NCI-H446 treated with DMSO at 0.1 percent for 48 hours (cell line): Measurements from ENCODE around the gene CLEC18A.
"Not testable (repeated sequence)": the region's sequence is repeated elsewhere in the genome, so short reads cannot be mapped to it uniquely, and the experiment has no call there.

Experiments
- DNase-seq: peaks from one replicate; lab custom pipeline; 2025; lab: John Stamatoyannopoulos, UW

The CLEC18A gene

DNA sequence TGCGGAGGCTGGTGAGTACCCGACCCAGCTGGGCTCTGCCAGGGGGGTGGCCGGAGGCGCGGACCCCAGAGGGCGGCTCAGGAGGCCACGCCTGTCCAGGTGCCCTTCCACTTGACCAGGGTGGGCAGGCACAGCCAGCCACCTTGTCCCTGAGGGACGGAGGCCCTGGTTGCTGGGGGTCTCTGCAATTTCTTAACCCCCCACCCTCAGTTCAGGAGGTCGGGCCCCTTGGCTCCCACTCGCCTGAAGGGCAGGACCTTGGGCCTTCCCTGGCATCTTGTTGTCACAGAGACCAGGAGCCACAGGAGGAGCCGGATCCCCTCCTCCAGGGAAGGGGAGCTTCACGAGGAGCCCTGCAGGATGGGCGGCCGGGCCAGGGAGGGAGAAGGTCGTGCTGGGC, 982 bp downstream of the CLEC18A start:
- not testable (repeated sequence) for DNase-seq

DNA sequence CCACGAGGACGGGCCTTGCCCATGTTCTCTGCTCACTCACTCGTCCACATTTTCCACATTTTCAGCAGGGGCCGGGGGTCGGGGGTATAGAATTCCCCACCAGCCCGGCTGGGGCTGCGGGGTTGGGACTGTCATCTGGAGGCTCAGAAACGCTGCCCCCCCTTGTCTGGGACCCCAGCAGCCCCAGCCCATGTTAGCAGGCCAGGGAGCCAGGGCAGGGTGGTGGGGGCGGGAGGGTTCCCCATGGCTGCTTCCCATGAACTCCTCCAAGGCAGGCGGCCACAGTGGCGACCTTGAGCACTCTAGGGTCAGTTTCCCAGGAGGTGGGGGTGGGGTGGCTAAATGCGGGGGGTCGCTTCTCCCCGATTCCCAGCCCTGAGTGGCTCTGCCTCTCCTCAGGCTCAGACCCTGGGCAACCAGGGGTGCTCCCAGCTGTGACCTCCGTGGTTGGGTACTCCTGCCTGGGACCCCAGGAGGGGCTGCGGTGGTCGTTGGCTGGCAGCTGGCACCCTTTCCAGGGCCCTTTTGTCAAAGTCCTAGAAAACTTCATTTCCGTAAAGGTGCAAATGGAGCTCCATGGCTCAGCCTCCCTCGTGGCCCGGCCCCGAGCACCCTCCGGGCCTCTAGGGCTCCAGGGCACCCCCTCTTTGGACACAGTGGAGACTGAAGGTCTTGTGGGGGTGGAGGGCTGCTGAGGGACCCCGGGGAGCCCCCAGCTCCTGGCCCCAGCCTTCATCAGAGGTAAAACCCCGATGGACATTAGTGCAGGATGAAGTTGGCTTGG, 1.6 kb downstream of the CLEC18A start:
- DNase-seq, result not testable (repeated sequence)

GRCh38 chr16:69954241-69954640, 3.1 kb downstream of the CLEC18A start:
- not testable (repeated sequence) for DNase-seq

DNA sequence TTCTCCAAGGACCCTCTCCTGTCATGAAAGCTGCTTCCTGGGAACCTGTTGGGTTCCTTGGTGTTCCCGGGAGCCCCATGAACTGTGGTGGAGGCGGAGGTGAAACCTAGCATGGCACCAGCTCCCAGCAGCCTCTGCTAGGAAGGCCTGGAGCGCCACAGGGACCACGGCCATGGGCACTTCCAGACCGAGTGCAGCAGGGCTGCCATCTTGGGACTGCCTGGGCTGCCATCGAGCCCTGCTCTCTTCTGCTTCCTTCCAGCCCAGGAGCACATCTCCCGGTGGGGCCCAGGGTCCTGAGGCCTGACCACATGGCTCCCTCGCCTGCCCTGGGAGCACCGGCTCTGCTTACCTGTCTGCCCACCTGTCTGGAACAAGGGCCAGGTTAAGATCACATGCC, 12.2 kb downstream of the CLEC18A start:
- DNase-seq, result not testable (repeated sequence)

GRCh38 chr16:69964960-69965660, 14.0 kb downstream of the CLEC18A start:
- not testable (repeated sequence) for DNase-seq

DNA sequence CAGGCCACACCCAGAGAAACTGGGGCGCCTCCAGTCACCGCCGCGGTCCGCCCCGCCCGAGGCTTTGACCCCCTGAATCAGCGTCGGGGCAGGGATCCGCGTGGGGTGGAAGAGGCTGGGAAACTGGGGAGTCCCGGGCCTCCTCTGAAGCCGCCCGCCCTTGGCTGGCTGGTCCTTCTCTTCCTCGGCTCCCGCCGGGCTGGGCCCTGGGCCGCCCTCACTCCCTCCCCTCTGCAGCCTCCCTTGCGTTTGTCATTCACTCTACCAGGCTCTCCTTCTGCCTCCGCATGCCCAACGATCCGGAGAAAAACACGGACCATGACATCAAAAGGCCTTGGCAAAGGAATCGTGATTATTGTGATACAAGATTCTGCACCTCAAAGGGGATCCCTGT, 14.5 kb downstream of the CLEC18A start:
- DNase-seq, result not testable (repeated sequence)

DNA sequence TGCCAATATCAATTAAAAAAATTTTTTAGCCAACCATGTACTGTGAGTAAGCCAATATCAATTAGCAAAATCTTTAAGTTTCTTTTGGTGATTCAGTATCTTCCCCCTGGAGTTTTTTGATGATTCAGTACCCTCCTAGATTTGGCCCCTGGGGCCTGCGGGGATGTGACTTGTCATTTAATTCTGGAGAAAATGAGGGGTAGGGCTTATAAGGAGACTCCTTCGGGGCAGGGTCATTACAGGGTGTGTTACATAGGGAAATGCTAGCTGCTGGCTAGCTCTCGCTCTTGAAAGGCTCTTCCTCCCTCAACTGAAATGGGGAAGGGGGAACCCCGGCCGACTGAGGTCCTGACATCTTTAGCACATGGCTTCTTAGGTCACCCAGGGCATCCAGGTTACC, 16.6 kb downstream of the CLEC18A start:
- not testable (repeated sequence) for DNase-seq

- not testable (repeated sequence) for DNase-seq
Observed at GRCh38 chr16:69968125-69968524, 17.0 kb downstream of the CLEC18A start.

DNA sequence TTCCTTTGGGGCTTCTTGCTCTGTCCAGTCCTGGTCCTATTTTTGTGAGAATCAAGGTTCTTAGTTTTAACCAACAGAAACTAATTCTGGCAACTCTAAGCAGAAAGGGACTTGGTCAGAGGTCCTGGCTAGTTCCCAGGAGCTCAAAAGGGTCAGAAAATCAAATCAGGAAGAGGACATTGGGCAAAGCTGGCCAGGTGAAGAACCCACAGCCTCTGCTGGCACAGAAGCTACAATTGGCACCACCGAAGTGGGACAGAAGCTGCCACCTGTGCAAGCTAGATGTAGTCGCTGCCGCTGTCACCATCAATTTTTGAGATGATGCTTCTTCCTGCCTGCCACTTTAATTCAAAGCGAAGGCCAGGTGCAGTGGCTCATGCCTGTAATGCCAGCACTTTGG, 18.5 kb downstream of the CLEC18A start:
- DNase-seq, result not testable (repeated sequence)

DNA sequence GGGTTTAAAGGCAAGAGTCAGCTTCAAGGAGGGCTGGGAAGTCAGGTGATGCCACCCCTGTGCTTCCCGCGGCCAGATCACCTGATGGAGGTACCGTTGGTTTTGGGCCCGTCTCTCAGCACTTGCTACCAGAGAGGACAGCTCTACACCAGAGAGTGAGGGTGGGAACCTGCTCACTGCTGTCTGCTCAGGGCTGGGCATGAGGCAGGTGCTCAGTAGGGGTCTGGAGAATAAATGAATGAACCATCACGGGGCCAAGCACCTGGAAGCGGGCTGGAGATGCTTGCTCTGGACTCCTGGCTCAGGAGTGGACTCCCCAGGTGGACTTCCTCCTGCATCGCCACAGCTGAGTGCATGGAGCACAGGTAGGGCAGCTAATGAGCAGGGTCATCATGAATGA, 21.0 kb downstream of the CLEC18A start:
- not testable (repeated sequence) for DNase-seq

- DNase-seq, result not testable (repeated sequence)
Observed at GRCh38 chr16:69972935-69973334, 21.8 kb downstream of the CLEC18A start.

DNA sequence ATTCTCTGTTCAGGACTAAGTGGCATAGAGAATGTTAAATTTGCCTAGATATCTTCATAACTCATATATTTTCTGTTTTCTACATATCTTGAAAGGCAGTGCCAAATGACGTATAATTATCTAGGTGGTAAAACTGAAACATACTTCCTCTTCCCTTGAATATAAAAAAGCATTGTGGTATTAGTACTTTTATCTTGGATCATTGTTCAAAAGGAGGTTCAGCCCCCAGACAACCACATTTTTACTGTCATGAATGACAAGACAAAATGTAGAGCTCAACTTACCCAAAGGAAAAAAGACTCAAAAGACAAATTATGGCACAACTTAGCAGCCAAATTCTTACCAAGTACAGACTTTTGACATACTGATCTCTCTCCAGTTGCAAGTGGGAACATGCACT, 34.1 kb downstream of the CLEC18A start:
- DNase-seq, result not testable (repeated sequence)

GRCh38 chr16:69997956-69998355, 46.8 kb downstream of the CLEC18A start:
- DNase-seq, result not testable (repeated sequence)

- DNase-seq, result not testable (repeated sequence)
Observed at GRCh38 chr16:69999801-70000200, 48.7 kb downstream of the CLEC18A start.

- not testable (repeated sequence) for DNase-seq
Observed at GRCh38 chr16:70003511-70003910, 52.4 kb downstream of the CLEC18A start.

GRCh38 chr16:70008604-70009003, 57.5 kb downstream of the CLEC18A start:
- not testable (repeated sequence) for DNase-seq

GRCh38 chr16:70010615-70011014, 59.5 kb downstream of the CLEC18A start:
- DNase-seq, result not testable (repeated sequence)

DNA sequence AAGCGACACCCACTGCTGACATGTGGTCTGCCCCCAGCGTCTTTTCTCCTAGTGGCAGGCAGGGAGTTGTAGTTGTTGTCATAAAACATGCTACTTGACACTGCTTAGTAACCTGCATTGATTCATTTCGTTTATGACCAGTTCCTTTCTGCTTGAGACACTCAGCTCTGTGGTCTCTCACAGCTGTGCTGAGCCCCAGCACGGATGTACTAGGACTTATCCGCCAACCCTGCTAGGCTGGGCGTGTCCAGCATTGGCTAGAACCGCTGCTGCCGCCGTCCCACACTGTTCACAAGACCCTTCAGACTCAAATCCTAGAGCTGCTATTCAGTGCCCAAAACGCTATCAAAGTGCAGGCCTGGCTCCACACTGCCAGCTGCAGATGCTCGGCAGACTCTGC, 60.0 kb downstream of the CLEC18A start:
- not testable (repeated sequence) for DNase-seq

- not testable (repeated sequence) for DNase-seq
Observed at GRCh38 chr16:70012354-70012753, 61.2 kb downstream of the CLEC18A start.

- DNase-seq, result not testable (repeated sequence)
Observed at GRCh38 chr16:70012951-70013350, 61.8 kb downstream of the CLEC18A start.
